GM21447 (cell line): ENCODE measurements around the gene ANKRD23.

ENCODE experiments used
- ATAC-seq: cut with Tn5 transposase; IDR thresholded peaks from one replicate; pipeline ENCODE4 v1.9.1; 2021; ENCODE audit not compliant: unreplicated experiment

Gene ANKRD23

GRCh38 chr2:96839875-96840850 is 3.7 kb downstream of the ANKRD23 start:
- ATAC-seq: no peak

- ATAC-seq: peak; percentile 79
These were observed 4.4 kb downstream of the ANKRD23 start for GRCh38 chr2:96839293-96839874.

DNA sequence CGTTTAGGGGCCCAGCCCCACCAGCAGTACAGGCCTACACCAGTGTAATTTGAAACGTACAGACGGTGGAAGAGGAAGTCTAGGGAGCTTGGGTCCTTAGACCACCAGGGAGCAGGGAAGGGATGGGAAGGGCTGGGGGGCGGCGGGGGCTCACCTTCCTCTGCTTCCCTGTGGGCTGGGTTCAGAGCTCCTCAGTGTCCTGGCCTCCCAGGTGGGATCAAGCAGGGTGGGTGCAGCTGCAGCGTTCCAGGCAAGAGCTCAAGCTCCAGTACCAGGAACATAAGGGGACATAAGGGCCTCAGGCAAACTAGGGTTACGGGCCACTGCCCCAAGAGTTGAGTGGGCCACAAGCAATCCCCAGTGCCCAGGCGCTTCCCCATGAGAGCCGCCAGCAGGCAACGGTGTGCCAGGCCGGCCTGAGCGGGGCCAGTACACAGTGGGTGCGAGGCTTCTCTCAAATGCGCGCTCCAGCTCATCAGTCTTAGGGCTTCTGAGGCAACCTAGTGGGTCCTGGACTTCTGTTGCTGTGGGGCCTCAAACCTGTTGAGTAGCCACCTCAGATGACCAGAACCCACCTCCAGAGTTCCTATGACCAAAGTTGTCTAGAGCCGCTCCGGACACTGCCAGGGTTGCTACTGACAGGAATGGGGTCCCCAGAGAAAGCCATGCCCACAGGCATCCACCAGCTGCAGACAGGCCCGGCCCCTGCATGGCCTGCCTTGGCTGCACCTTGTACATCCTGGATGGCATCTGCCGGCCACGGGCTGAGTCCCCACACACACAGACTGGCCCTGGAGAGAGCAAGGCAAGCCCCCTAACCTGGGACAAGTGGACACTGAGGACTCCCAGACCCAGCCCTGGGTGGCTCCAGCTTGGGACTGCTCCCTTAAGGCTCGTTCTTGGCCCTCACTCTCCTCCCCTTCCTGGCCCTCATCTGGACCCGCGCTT is 5.2 kb downstream of the ANKRD23 start:
- no peak for ATAC-seq

DNA sequence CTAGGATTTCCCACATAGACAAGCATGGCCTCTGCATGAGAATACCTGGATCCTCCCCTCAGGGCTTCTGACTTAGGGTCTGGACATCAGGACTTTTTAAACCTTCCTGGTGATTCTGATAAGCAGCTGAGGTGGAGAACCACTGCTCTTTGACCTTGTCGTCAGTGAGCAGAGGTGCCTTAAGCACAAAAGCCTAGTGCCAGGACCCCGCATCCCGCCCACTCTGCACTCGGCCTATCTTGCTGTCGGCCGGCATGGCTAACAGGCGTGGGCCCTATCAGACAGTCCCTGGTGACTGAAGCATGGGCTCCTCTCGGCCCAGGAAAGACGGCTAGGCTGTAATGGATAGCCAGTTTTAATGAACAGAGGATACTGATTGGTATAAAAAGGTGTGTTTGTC is 6.2 kb downstream of the ANKRD23 start:
- no peak for ATAC-seq

DNA sequence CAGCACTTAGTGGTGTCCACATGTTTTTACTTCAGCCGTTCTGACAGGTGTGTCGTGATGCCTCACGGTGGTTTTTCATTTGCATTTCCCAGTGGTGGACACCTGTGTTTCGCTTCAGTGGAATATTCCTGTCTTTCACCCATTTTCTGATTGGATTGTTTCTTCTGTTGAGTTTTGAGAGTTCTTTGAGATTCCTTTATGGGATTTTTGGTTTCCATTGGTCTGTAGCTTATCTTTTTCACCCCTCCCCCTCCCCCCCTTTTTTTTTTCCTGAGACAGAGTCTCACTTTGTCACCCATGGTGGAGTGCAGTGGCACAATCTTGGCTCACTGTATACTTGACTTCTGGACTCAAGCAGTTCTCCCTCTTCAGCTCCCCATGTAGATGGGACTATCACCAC is 8.0 kb downstream of the ANKRD23 start:
- ATAC-seq: no peak

DNA sequence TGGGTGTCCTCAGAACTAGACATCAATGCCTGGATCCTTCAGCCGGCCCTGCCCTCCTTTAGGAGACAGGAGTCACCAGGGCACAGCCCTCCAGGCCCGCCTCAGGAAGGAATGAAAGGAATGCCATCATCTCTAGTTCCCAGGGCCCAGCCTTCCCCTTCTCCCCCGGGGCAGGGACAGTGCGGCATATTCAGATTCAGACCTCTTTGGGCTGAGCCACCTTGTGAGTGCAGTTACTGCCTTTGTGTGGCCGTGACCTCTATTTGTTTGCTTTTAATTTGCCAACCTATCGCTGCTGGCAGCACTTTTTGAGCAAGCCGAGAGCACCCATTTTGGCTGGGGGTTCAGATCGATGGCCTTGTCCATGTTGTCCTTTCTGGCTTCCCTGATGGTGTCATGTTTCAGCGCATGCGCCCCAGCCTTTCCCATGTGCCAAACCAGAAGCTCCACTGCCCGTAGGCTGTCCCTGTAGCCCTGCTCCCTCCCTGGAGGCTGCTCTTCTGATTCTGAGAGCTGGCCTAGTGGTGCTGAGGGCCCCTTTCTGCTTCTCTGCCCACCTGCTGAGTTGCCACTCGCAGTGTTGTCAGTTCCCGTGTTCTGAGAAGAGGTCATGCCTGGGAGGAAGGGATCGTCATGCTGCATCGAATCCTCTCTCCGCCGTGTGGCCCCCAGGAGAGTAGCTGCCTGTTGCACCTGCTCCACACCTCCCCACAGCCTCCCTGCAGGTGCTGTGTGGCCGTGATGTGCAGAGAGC is 10.9 kb downstream of the ANKRD23 start:
- no peak for ATAC-seq

DNA sequence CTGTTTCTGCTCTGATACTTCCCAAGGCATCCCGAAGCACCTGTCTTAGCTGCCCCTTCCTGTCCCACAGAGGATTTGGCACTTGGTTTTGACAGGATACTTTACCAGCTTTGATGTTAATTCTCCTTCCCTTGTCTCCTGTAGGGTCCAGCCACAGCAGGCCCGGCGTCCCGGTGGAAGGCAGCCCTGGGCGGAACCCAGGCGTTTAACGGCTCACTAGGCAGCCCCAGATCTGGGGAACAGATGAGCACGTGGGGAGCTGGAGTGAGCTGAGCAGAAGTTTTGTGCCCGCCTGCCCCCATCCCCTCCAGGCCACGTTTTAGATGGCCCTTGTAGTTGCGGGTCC is 11.4 kb downstream of the ANKRD23 start:
- ATAC-seq: no peak

DNA sequence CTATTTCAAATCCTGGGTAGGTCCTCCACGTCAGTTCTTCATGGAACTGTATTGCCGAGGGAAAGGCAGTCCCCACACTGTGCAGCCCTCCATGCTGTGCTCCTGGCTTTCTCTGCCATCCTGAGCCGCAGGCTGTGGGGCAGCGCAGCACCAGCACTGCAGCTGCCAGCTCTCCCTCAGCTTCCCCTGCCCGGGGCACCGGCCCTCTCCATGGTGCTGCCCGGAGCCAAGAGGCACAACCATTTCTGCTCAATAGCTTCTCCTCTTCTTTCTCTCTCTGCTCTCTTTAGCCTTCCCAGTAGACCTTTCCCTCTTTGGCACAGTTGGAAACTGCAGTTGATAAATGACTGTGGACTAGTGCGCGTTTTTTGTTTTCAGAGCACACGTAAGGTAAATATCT is 12.1 kb downstream of the ANKRD23 start:
- no peak for ATAC-seq

GRCh38 chr2:96830044-96830562 is 13.7 kb downstream of the ANKRD23 start:
- ATAC-seq: no peak

- ATAC-seq: no peak
These were observed 14.9 kb downstream of the ANKRD23 start for GRCh38 chr2:96828874-96829273.

DNA sequence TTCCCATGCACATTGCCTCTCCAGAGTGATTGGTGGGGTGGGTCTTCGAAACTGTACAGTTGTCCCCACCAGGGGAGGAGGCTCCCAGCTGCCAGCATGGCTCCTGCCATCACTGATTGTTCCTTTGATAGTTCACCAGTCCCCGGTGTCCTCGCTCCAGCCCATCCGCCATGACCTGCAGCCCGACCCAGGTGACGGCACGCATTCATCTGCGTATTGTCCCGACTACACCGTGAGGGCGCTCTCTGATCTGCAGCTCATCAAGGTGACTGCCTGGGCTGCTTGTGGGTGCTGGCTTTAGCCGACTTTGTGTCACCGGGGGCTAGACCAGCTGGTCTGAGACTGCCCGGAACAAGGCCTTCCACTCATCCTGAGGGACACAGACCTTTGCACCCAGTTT is 15.4 kb downstream of the ANKRD23 start:
- no peak for ATAC-seq

DNA sequence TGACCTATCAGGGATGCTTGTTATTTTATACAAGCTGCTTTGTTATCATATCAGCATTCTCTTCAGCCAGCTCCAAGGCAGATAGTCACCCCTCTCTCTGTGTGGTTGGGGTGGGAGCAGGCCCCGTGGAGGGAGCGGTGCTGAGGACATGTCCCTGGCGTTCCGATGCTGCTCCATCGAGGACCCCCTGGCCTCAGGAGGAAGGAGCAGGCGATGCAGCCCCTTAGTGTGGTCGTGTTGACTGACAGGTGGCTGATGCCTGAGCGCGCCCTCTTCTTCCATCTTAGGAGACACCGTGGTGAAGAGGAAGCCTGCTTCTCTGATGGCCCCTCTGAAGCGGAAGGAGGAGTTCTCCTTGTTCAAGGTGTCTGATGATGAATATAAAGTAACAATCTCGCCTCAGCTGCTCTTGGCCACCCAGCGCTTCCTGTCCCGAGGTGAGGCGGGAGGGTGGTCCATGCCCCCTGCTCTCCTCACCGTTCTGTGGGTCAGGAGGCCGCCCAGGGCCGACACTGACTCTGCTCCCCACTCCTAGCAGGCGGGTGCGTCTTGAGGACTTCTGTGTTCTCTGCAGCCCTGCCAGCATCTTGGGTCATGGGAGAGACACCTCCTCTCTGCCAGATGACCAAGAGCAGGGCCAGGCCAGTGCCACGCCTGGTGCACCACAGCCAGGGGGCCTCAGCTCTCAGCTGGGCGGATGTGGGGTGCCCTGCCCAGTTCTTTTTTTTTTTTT is 17.1 kb downstream of the ANKRD23 start:
- no peak for ATAC-seq

DNA sequence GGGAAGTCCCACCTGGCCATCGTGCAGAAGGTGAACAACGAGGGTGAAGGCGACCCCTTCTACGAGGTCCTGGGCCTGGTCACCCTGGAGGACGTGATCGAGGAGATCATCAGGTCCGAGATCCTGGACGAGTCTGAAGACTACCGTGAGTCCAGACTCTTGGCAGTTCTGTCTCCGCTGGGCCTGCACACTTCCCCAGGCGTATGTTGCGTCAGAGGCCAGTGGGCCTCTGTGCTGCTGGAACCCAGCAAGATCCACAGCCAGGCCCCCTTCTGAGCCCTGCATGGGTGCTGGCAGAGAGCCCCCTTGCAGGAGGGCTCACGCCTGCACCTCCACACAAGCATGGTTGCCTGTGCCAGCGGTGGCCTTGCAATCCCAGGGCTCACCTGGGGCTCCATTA is 18.8 kb downstream of the ANKRD23 start:
- ATAC-seq: no peak

DNA sequence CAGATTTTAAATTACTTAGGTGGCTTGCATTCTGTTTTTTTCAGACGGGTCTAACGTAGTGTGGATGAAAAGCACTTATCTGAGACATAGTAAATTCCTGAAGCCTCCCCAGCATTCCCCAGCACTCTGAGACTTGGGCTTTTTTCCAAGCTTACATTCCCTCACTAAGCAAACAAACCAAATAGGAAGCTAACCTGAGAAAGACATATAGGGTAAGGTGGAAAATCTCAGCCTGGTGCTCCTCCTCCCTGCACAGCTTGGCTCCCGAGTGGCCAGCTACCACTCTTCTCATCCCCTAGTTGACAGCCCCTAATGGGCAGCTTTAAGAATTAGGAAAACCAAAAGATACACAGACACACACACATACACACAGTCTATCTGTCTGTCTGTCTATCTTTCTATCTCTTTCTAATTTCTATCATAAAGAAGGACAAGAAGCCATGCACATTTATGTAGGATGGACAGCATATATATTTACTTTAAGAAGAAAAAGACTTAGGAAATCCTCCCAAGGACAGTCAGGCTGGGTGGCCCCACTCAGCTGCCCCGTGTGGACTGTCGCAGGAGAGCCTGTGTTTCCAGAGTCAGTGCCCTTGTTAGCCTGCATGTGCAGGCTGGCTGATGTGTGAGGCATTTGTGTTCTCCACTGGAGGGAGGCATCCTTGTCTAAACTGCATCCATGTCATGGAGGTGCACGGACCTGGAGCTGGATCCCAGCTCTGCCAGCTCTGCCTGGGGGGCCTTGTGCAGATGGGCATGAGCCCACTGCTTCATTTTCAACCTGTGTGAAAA is 19.5 kb downstream of the ANKRD23 start:
- no peak for ATAC-seq

- no peak for ATAC-seq
These were observed 20.6 kb downstream of the ANKRD23 start for GRCh38 chr2:96823198-96823597.

GRCh38 chr2:96822786-96823185 is 21.0 kb downstream of the ANKRD23 start:
- no peak for ATAC-seq

- no peak for ATAC-seq
These were observed 22.6 kb downstream of the ANKRD23 start for GRCh38 chr2:96821113-96821675.

- ATAC-seq: no peak
These were observed 23.8 kb downstream of the ANKRD23 start for GRCh38 chr2:96819876-96820511.
